HCT116 (cell line): ENCODE results near the gene PRCD. TPM values are rescaled to one million over a fixed set of nuclear protein-coding genes. Genes with fewer than 3 reads are reported as not detected.
A peak's percentile ranks its signal among the peaks of the same experiment; 100 is the strongest.

Source experiments
- ATAC-seq: fragments of 200-7000 bp; cut with Tn5 transposase; 2 replicates; pipeline ENCODE4 v1.9.1; 2020; ENCODE audit warnings: mild to moderate bottlenecking, moderate library complexity
- BruUV-seq: library from RNA; stranded (reverse); fragments of 400-500 nt; replicated peaks from 2 replicates; lab custom pipeline; 2021; lab: Mats Ljungman, UMichigan
- CTCF ChIA-PET: fragments of 300-600 bp; sonication (Branson Sonifier 250); formaldehyde crosslinking; loops from one replicate; lab custom pipeline; 2021; ENCODE audit warnings: antibody characterized with exemption; lab: Charles Lee
- POLR2A ChIA-PET: fragments of 300-600, 350-600 bp; sonication (Branson Sonifier 250); formaldehyde crosslinking; loops from one replicate; lab custom pipeline; 2021; ENCODE audit warnings: antibody characterized with exemption; lab: Charles Lee
- RAD21 ChIA-PET, 2 experiments: fragments of 300-600 bp; sonication (Branson Sonifier 250); formaldehyde crosslinking; loops; one replicate each; lab custom pipeline; 2023; ENCODE audit warnings: low total read pairs in 2 of 2; ENCODE audit not compliant: uncharacterized antibody in 2 of 2, unreplicated experiment in 2 of 2, low non-redundant PET in 1 of 2; lab: Charles Lee
- DNase-seq: peaks from one replicate; pipeline ENCODE4 v3.0.0-alpha.2; 2010; ENCODE audit warnings: low read depth, low spot score
- H2AFZ ChIP-seq: fragments of 200-600 bp; shearing (Covaris generic), sonication (generic); 2 replicates; pipeline ENCODE4 v1.6.1; 2017; ENCODE audit warnings: low read depth, mixed run types, mixed read lengths, antibody characterized with exemption, low read length; ENCODE audit not compliant: poor library complexity, severe bottlenecking
- H3K27ac ChIP-seq: 2 replicates; pipeline ENCODE4 v1.5.1; 2012; ENCODE audit warnings: low read depth, low read length
- H3K27me3 ChIP-seq: fragments of 200-600 bp; sonication (generic); 2 replicates; pipeline ENCODE4 v1.6.1; 2016; ENCODE audit warnings: mixed run types, low read length, mixed read lengths; ENCODE audit not compliant: insufficient read depth
- H3K36me3 ChIP-seq, 2 experiments: fragments of 200-500 bp in 1 of 2; fragments of 200-600 bp in 1 of 2; sonication (Bioruptor generic) in 1 of 2; sonication (generic) in 1 of 2; 2 replicates each; pipeline versions ENCODE4 v1.5.1 to v1.6.1; 2014 to 2016; ENCODE audit warnings: low read length in 2 of 2, inconsistent platforms in 1 of 2, mixed read lengths in 1 of 2, mixed run types in 1 of 2; ENCODE audit not compliant: insufficient read depth in 2 of 2, control insufficient read depth in 1 of 2
- H3K4me1 ChIP-seq, 2 experiments: fragments of 200-600 bp in 1 of 2; sonication (generic) in 1 of 2; 2 replicates each; pipeline versions ENCODE4 v1.5.1 to v1.6.1; 2012 to 2017; ENCODE audit warnings: low read length in 2 of 2, inconsistent platforms in 1 of 2, mild to moderate bottlenecking in 1 of 2, mixed read lengths in 1 of 2, mixed run types in 1 of 2, moderate library complexity in 1 of 2; ENCODE audit not compliant: insufficient read depth in 2 of 2, control insufficient read depth in 1 of 2
- H3K4me2 ChIP-seq: fragments of 200-600 bp; sonication (generic); 2 replicates; pipeline ENCODE4 v1.6.1; 2017; ENCODE audit warnings: mixed run types, low read length, mixed read lengths
- H3K4me3 ChIP-seq, 2 experiments: fragments of 200-600 bp in 1 of 2; sonication (generic) in 1 of 2; replicated peaks in 1 of 2; 2 replicates each; pipeline ENCODE4 v1.5.1; 2011 to 2016; ENCODE audit warnings: low read length in 2 of 2, control low read depth in 1 of 2, low read depth in 1 of 2, mild to moderate bottlenecking in 1 of 2, mixed read lengths in 1 of 2, mixed run types in 1 of 2
- H3K79me2 ChIP-seq: fragments of 200-600 bp; sonication (generic); 2 replicates; pipeline ENCODE4 v1.6.1; 2017; ENCODE audit warnings: mild to moderate bottlenecking, mixed run types, low read length, moderate library complexity, mixed read lengths; ENCODE audit not compliant: insufficient read depth
- H3K9ac ChIP-seq: fragments of 200-600 bp; sonication (generic); 2 replicates; pipeline ENCODE4 v1.6.1; 2016; ENCODE audit warnings: low read length, mixed read lengths
- H3K9me2 ChIP-seq: fragments of 200-600 bp; sonication (generic), shearing (Covaris generic); 2 replicates; pipeline ENCODE4 v1.6.1; 2017; ENCODE audit warnings: mixed run types, mild to moderate bottlenecking, moderate library complexity; ENCODE audit not compliant: insufficient read depth
- H3K9me3 ChIP-seq, 2 experiments: fragments of 200-500 bp in 1 of 2; fragments of 200-600 bp in 1 of 2; sonication (Bioruptor generic) in 1 of 2; sonication (generic) in 1 of 2; 2 replicates each; pipeline ENCODE4 v1.6.1; 2014 to 2017; ENCODE audit warnings: low read length in 2 of 2, mixed read lengths in 2 of 2, inconsistent platforms in 1 of 2, low read depth in 1 of 2, mild to moderate bottlenecking in 1 of 2, mixed run types in 1 of 2, moderate library complexity in 1 of 2; ENCODE audit not compliant: control insufficient read depth in 1 of 2, insufficient read depth in 1 of 2
- H4K20me1 ChIP-seq: fragments of 200-600 bp; sonication (generic), shearing (Covaris generic); 2 replicates; pipeline ENCODE4 v1.6.1; 2017; ENCODE audit warnings: mixed run types, mild to moderate bottlenecking, moderate library complexity; ENCODE audit not compliant: insufficient read depth
- ATF3 ChIP-seq: IDR thresholded peaks from 2 replicates; pipeline ENCODE4 v1.6.1; 2012
- CBX3 ChIP-seq: IDR thresholded peaks from 2 replicates; pipeline ENCODE4 v1.6.1; 2012; ENCODE audit warnings: low read depth
- CEBPB ChIP-seq: IDR thresholded peaks from 2 replicates; pipeline ENCODE4 v1.6.1; 2012; ENCODE audit warnings: low read depth
- CTCF ChIP-seq, 3 experiments: fragments of 200-600 bp in 1 of 3; sonication (generic) in 1 of 3; IDR thresholded peaks in 2 of 3; conservative IDR thresholded peaks in 1 of 3; 2 replicates each; pipeline ENCODE4 v1.5.1; 2012 to 2017; ENCODE audit warnings: low read depth in 2 of 3, low read length in 2 of 3, antibody characterized with exemption in 1 of 3, borderline replicate concordance in 1 of 3, control low read depth in 1 of 3, mild to moderate bottlenecking in 1 of 3, mixed read lengths in 1 of 3, mixed run types in 1 of 3, moderate library complexity in 1 of 3; ENCODE audit not compliant: insufficient read depth in 1 of 3
- EGR1 ChIP-seq: IDR thresholded peaks from 2 replicates; pipeline ENCODE4 v1.6.1; 2012; ENCODE audit warnings: low read depth
- ELF1 ChIP-seq: IDR thresholded peaks from 2 replicates; pipeline ENCODE4 v1.6.1; 2012; ENCODE audit warnings: low read depth, borderline replicate concordance
- MAX ChIP-seq: IDR thresholded peaks from 2 replicates; pipeline ENCODE4 v1.6.1; 2012
- POLR2AphosphoS5 ChIP-seq: IDR thresholded peaks from 2 replicates; pipeline ENCODE4 v1.6.1; 2011; ENCODE audit warnings: mild to moderate bottlenecking, low read depth, low read length, moderate library complexity
- RAD21 ChIP-seq: IDR thresholded peaks from 2 replicates; pipeline ENCODE4 v1.6.1; 2012; ENCODE audit warnings: low read depth, mild to moderate bottlenecking
- SIN3A ChIP-seq: IDR thresholded peaks from 2 replicates; pipeline ENCODE4 v1.6.1; 2012; ENCODE audit warnings: low read depth
- SRF ChIP-seq: IDR thresholded peaks from 2 replicates; pipeline ENCODE4 v1.6.1; 2012; ENCODE audit warnings: low read depth
- TCF7L2 ChIP-seq: IDR thresholded peaks from 2 replicates; pipeline ENCODE4 v1.7.0; 2011; ENCODE audit warnings: borderline replicate concordance, inconsistent platforms; ENCODE audit not compliant: insufficient read depth, insufficient read length; ENCODE audit errors: extremely low read depth
- YY1 ChIP-seq: IDR thresholded peaks from 2 replicates; pipeline ENCODE4 v1.6.1; 2011; ENCODE audit warnings: low read length, low read depth, moderate library complexity, mild to moderate bottlenecking; ENCODE audit not compliant: insufficient replicate concordance; ENCODE audit errors: extremely low read depth
- ZBTB33 ChIP-seq: IDR thresholded peaks from 2 replicates; pipeline ENCODE4 v1.6.1; 2011; ENCODE audit warnings: mild to moderate bottlenecking, low read length, moderate library complexity; ENCODE audit not compliant: insufficient replicate concordance; ENCODE audit errors: extremely low read depth
- ZFX ChIP-seq: fragments of 450-650 bp; IDR thresholded peaks from 2 replicates; pipeline ENCODE4 v1.6.1; 2017
- ZNF274 ChIP-seq: fragments of 200-500 bp; sonication (Bioruptor generic); IDR thresholded peaks from 2 replicates; pipeline ENCODE4 v1.6.1; 2014; ENCODE audit warnings: mild to moderate bottlenecking, low read depth, low read length, inconsistent platforms
- intact Hi-C: fragments of 100-400 bp; cut with micrococcal nuclease; formaldehyde crosslinking; loops from 2 replicates; pipeline ENCODE4 v1.10.0; 2022
- total RNA-seq: library from RNA; stranded (reverse); gene quantifications from one replicate; pipeline ENCODE4 v1.2.1, GENCODE V29; 2021; ENCODE audit not compliant: unreplicated experiment

PRCD gene
- total RNA-seq, 1 experiment from 2014 or later: not detected

GRCh38 chr17:76492989-76493501, 46.8 kb upstream of the PRCD start:
- peak overlapping the region; percentile 31 for H3K4me2 ChIP-seq
- intact Hi-C loops: no loop called here
- POLR2A ChIA-PET: no interaction called here
- no peaks in the 10 kb centered on the region for H3K27me3 ChIP-seq
- peaks cover 26% of the 10 kb centered on the region for H3K79me2 ChIP-seq
- no peaks in the 10 kb centered on the region for H3K9me3 ChIP-seq
- BruUV-seq: no TSS peak
- TF ChIP-seq TCF7L2 (no peak), CTCF (IDR thresholded peaks at IDR 0.05 in 2 of 3, conservative IDR thresholded peaks at IDR 0.05 in 1 of 3; ENCODE audit: borderline replicate concordance in 1 of 3, insufficient read depth in 1 of 3, low read depth in 2 of 3, low read length in 2 of 3) (no peak), CEBPB (no peak), ZNF274 (no peak), CBX3 (no peak), MAX (no peak), POLR2AphosphoS5 (no peak), ATF3 (no peak), ZFX (no peak), ZBTB33 (no peak), SRF (no peak), SIN3A (no peak), YY1 (no peak), EGR1 (no peak), ELF1 (no peak), RAD21 (no peak)
- TF ChIP-seq, all 23 proteins: peak for 0
- no peaks in the 10 kb centered on the region for H3K9me2 ChIP-seq
- no peak for DNase-seq
- peaks cover 4 to 41% of the 10 kb centered on the region in 2 experiments; a peak in 2 of 4 replicates for H3K4me1 ChIP-seq
- H3K36me3 ChIP-seq: no peaks in the 10 kb centered on the region; a peak in 1 of 4 replicates
- ATAC-seq: no peak
- ChIA-PET CTCF (interaction anchor here (1.0 kb wide), 1 partner anchor 122 kb away, joined by 3 read pairs; no protein-coding TSS in a partner anchor), RAD21 (no interaction called here)
- H3K27ac ChIP-seq: no peak overlapping the region
- no peak overlapping the region for H3K4me3 ChIP-seq
- H2AFZ ChIP-seq: no peak overlapping the region
- no peaks in the 10 kb centered on the region for H4K20me1 ChIP-seq
- no peak overlapping the region for H3K9ac ChIP-seq
